K562 (cell line): Measurements from ENCODE around the gene AJM1. TPM values are rescaled to one million over a fixed set of nuclear protein-coding genes. Genes with fewer than 3 reads are reported as not detected.
A peak's percentile ranks its signal among the peaks of the same experiment; 100 is the strongest.

Experiments used
- BRD4 ChIP-seq: fragments of 200-600 bp; sonication (generic); IDR thresholded peaks from 2 replicates; pipeline ENCODE4 v1.6.1; 2017; ENCODE audit warnings: inconsistent platforms
- CREB1 ChIP-seq, 2 experiments: sonication (generic) in 1 of 2; formaldehyde crosslinking in 1 of 2; IDR thresholded peaks; 2 replicates each; pipeline versions ENCODE4 v1.6.1 to v1.8.0; 2012 to 2022; ENCODE audit warnings: inconsistent platforms in 1 of 2, mild to moderate bottlenecking in 1 of 2, missing genetic modification reagents in 1 of 2, moderate library complexity in 1 of 2
- ERF ChIP-seq: fragments of 450-650 bp; formaldehyde crosslinking; IDR thresholded peaks from 2 replicates; pipeline ENCODE4 v1.4.0; 2020; ENCODE audit warnings: mild to moderate bottlenecking, mixed read lengths
- GABPB1 ChIP-seq: sonication (generic); formaldehyde crosslinking; IDR thresholded peaks from 2 replicates; pipeline ENCODE4 v1.8.0; 2022; ENCODE audit warnings: mild to moderate bottlenecking, missing genetic modification reagents
- MYNN ChIP-seq, 2 experiments: sonication (generic); formaldehyde crosslinking in 1 of 2; IDR thresholded peaks; 2 replicates each; pipeline versions ENCODE4 v1.5.0 to v1.6.1; 2016 to 2020; ENCODE audit warnings: antibody characterized with exemption in 1 of 2, missing genetic modification reagents in 1 of 2
- POLR2B ChIP-seq: fragments of 450-650 bp; IDR thresholded peaks from 2 replicates; pipeline ENCODE4 v1.6.1; 2018; ENCODE audit warnings: low read depth; ENCODE audit not compliant: partially characterized antibody
- POLR2G ChIP-seq: fragments of 200-400 bp; formaldehyde crosslinking; IDR thresholded peaks from 2 replicates; pipeline ENCODE4 v1.6.1; 2017; ENCODE audit warnings: low read depth, mild to moderate bottlenecking, antibody characterized with exemption, low read length, moderate library complexity
- PTBP1 ChIP-seq: fragments of 200-400 bp; formaldehyde crosslinking; IDR thresholded peaks from 2 replicates; pipeline ENCODE4 v1.6.1; 2017; ENCODE audit warnings: low read depth, low read length
- RBFOX2 ChIP-seq: fragments of 200-400 bp; formaldehyde crosslinking; IDR thresholded peaks from 2 replicates; pipeline ENCODE4 v1.6.1; 2017; ENCODE audit warnings: low read depth, mild to moderate bottlenecking, low read length, moderate library complexity
- RBM17 ChIP-seq: fragments of 200-400 bp; formaldehyde crosslinking; IDR thresholded peaks from 2 replicates; pipeline ENCODE4 v1.6.1; 2017; ENCODE audit warnings: low read depth, mild to moderate bottlenecking, low read length, borderline replicate concordance
- RBM22 ChIP-seq: fragments of 200-400 bp; formaldehyde crosslinking; IDR thresholded peaks from 2 replicates; pipeline ENCODE4 v1.6.1; 2018; ENCODE audit warnings: low read length, low read depth; ENCODE audit not compliant: poor library complexity, severe bottlenecking
- SUPT5H ChIP-seq: fragments of 450-650 bp; IDR thresholded peaks from 2 replicates; pipeline ENCODE4 v1.6.1; 2016
- TFAM ChIP-seq: fragments of 250-450 bp; sonication (Bioruptor Pico); conservative IDR thresholded peaks from 2 replicates; pipeline ENCODE4 v1.5.0; 2021; ENCODE audit warnings: mild to moderate bottlenecking, moderate library complexity
- ZKSCAN3 ChIP-seq: fragments of 250-450 bp; sonication (Bioruptor Pico); IDR thresholded peaks from 2 replicates; pipeline ENCODE4 v1.4.0; 2020
- ZNF121 ChIP-seq: sonication (generic); formaldehyde crosslinking; conservative IDR thresholded peaks from 2 replicates; pipeline ENCODE4 v1.8.0; 2022; ENCODE audit warnings: missing genetic modification reagents
- polyA plus RNA-seq, 8 experiments: library from polyadenylated mRNA; depleted of rRNA in 4 of 8; stranded (reverse) in 5 of 8; unstranded in 3 of 8; fragments of >200 nt; fragmentation: Nextera tagmentation in 2 of 8; fragmentation: Illumina TruSeq in 1 of 8; extraction: Ambion mirVana in 2 of 8; extraction: Trizol in 1 of 8; gene quantifications; 2 replicates each; pipeline versions ENCODE4 v1.2.1 to v1.2.3, GENCODE V29; 2011 to 2014; ENCODE audit warnings: inconsistent platforms in 1 of 8, missing spikeins in 1 of 8
- total RNA-seq, 7 experiments: library from RNA; depleted of rRNA in 6 of 7; stranded (reverse); fragments of >200 nt in 6 of 7; fragmentation: Illumina TruSeq in 2 of 7; extraction: Trizol in 2 of 7; gene quantifications; 2 replicates each; pipeline versions ENCODE4 v1.2.1 to v1.2.3, GENCODE V29; 2011 to 2021; ENCODE audit warnings: low replicate concordance in 1 of 7
- TF ChIP-seq, protein P1 (sequence below): sonication (generic); formaldehyde crosslinking; IDR thresholded peaks from 2 replicates; pipeline ENCODE4 v1.8.0; 2022; ENCODE audit warnings: mild to moderate bottlenecking, missing genetic modification reagents

AJM1 gene
- total and polyA plus RNA-seq, 9 of the 15 experiments (the other 6 are each of a cell fraction or from before 2014, with no cell fraction given) = 0.01 to 3.7 (median 0.65) TPM; not detected in 1

- TF ChIP-seq SUPT5H = 0 out of 2 replicates have a peak, but pooled peaks have one; percentile 49
- peak; percentile 23; the same call in 1 of the 2 replicates for TF ChIP-seq RBFOX2
- TF ChIP-seq MYNN (IDR thresholded peaks at IDR 0.05) = peak; percentile 29; the same call in 1 of the 2 replicates
- no peak for TF ChIP-seq MYNN (CRISPR knock-in tag; IDR thresholded peaks at IDR 0.05)
- TF ChIP-seq RBM22 = peak; percentile 87
- TF ChIP-seq POLR2G = peak; percentile 81
- no peak for TF ChIP-seq ZNF121 (CRISPR knock-in tag)
- no peak for TF ChIP-seq CREB1 (IDR thresholded peaks at IDR 0.05)
- TF ChIP-seq CREB1 (CRISPR knock-in tag; IDR thresholded peaks at IDR 0.05) = no peak
- TF ChIP-seq GABPB1 (CRISPR knock-in tag) = no peak
- TF ChIP-seq ERF (CRISPR knock-in tag) = no peak
- TF ChIP-seq RBM17 = no peak
- TF ChIP-seq, protein P1, sequence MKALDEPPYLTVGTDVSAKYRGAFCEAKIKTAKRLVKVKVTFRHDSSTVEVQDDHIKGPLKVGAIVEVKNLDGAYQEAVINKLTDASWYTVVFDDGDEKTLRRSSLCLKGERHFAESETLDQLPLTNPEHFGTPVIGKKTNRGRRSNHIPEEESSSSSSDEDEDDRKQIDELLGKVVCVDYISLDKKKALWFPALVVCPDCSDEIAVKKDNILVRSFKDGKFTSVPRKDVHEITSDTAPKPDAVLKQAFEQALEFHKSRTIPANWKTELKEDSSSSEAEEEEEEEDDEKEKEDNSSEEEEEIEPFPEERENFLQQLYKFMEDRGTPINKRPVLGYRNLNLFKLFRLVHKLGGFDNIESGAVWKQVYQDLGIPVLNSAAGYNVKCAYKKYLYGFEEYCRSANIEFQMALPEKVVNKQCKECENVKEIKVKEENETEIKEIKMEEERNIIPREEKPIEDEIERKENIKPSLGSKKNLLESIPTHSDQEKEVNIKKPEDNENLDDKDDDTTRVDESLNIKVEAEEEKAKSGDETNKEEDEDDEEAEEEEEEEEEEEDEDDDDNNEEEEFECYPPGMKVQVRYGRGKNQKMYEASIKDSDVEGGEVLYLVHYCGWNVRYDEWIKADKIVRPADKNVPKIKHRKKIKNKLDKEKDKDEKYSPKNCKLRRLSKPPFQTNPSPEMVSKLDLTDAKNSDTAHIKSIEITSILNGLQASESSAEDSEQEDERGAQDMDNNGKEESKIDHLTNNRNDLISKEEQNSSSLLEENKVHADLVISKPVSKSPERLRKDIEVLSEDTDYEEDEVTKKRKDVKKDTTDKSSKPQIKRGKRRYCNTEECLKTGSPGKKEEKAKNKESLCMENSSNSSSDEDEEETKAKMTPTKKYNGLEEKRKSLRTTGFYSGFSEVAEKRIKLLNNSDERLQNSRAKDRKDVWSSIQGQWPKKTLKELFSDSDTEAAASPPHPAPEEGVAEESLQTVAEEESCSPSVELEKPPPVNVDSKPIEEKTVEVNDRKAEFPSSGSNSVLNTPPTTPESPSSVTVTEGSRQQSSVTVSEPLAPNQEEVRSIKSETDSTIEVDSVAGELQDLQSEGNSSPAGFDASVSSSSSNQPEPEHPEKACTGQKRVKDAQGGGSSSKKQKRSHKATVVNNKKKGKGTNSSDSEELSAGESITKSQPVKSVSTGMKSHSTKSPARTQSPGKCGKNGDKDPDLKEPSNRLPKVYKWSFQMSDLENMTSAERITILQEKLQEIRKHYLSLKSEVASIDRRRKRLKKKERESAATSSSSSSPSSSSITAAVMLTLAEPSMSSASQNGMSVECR (CRISPR knock-in tag) = no peak
- no peak for TF ChIP-seq TFAM (CRISPR knock-in tag)
- TF ChIP-seq POLR2B = peak; percentile 15
- no peak for TF ChIP-seq ZKSCAN3 (CRISPR knock-in tag)
- no peak for TF ChIP-seq BRD4
- TF ChIP-seq PTBP1 = 0 out of 2 replicates have a peak, but pooled peaks have one; percentile 28
Measured at GRCh38 chr9:136835162-136835931, 6.9 kb upstream of the AJM1 start (continued).
